Measurements from ENCODE around the gene EHMT1.
"Not testable (repeated sequence)": the region's sequence is repeated elsewhere in the genome, so short reads cannot be mapped to it uniquely, and the experiment has no call there.

EHMT1 gene

DNA sequence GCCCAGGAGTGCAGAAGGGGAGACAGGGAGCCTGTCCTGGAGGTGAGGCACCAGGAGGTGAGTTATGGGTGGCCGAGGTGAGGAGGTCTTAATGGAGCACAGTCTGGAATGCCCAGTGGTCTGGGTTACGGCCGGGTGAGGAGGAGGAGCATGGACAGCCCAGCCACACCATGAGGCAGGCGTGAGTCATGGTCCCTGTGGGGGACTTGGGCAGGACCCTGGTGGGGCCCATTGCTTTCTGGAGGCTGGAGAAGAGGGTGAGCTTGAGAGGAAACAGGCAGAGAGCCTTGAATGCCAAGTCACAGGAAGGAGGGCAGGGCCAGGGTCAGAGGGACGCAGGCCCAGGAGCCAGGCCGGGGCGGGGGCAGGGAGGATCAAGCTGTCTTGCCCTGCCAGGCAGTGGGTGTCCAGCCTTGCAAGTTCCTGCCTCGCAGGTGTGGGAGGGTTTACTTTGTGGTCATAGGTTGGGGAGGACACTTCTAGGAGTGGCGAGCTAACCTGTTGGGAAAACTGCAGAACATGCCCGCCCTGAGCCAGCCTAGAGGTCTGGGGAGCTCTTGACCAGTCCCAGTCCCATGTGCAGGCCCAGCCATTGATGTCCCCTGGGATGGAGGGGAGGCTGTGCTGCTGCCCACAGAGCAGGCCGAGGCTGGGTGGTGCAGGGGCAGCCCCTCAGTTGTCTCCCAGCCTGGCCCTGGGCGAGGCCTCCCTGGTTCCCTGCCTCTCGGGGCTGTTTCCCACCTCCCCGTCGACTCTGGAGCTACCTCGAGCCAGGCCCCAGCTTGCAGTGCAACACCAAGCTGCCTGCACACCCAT is 261.6 kb downstream of the EHMT1 start:
- TF ChIP-seq CTCF (IDR thresholded peaks at IDR 0.05; ENCODE audit: unreplicated experiment in 3 of 3) = no peak
- Mint-ChIP-seq H3K27me3 (ENCODE audit: low read depth) (peaks cover 36% of the 10 kb centered on the region), H3K4me1 (no peaks in the 10 kb centered on the region), H3K27ac (no peak overlapping the region), H3K36me3 (ENCODE audit: low read depth) (no peaks in the 10 kb centered on the region), H3K9me3 (peaks cover 2% of the 10 kb centered on the region), H3K4me3 (no peak overlapping the region)

- no peaks in the 10 kb centered on the region for H3K36me3 Mint-ChIP-seq (ENCODE audit: low read depth)
- H3K9me3 Mint-ChIP-seq = peaks cover 2% of the 10 kb centered on the region
- no peaks in the 10 kb centered on the region for H3K4me1 Mint-ChIP-seq
- H3K27ac Mint-ChIP-seq = no peak overlapping the region
- H3K27me3 Mint-ChIP-seq (ENCODE audit: low read depth) = peaks cover 29% of the 10 kb centered on the region
- no peak for TF ChIP-seq CTCF (IDR thresholded peaks at IDR 0.05; ENCODE audit: unreplicated experiment in 3 of 3)
- no peak overlapping the region for H3K4me3 Mint-ChIP-seq
These were observed 262.2 kb downstream of the EHMT1 start for GRCh38 chr9:137880976-137881530.

- TF ChIP-seq CTCF (IDR thresholded peaks at IDR 0.05; ENCODE audit: unreplicated experiment in 3 of 3) = no peak
- Mint-ChIP-seq H3K36me3 (ENCODE audit: low read depth) (no peaks in the 10 kb centered on the region), H3K4me3 (no peak overlapping the region), H3K27me3 (ENCODE audit: low read depth) (peaks cover 25% of the 10 kb centered on the region), H3K4me1 (no peaks in the 10 kb centered on the region), H3K27ac (no peak overlapping the region), H3K9me3 (no peaks in the 10 kb centered on the region)
These were observed 263.0 kb downstream of the EHMT1 start for GRCh38 chr9:137881591-137882505.

DNA sequence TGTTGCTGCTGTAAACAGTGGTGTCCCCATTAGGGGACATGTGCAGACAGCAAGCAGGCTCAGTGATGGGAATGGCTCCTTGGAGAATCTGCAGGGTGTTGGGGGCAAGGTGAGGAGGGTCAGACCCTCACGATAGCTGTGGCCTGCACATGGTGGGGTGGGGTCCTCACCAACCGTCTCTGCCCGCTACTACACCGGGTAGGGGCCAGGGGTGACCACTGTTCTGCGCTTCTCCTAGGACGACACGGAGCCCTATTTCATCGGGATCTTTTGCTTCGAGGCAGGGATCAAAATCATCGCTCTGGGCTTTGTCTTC is 263.7 kb downstream of the EHMT1 start:
- Mint-ChIP-seq H3K27ac (no peak overlapping the region), H3K4me3 (no peak overlapping the region), H3K36me3 (ENCODE audit: low read depth) (no peaks in the 10 kb centered on the region), H3K27me3 (ENCODE audit: low read depth) (peaks cover 23% of the 10 kb centered on the region), H3K9me3 (no peaks in the 10 kb centered on the region), H3K4me1 (no peaks in the 10 kb centered on the region)
- no peak for TF ChIP-seq CTCF (IDR thresholded peaks at IDR 0.05; ENCODE audit: unreplicated experiment in 3 of 3)

DNA sequence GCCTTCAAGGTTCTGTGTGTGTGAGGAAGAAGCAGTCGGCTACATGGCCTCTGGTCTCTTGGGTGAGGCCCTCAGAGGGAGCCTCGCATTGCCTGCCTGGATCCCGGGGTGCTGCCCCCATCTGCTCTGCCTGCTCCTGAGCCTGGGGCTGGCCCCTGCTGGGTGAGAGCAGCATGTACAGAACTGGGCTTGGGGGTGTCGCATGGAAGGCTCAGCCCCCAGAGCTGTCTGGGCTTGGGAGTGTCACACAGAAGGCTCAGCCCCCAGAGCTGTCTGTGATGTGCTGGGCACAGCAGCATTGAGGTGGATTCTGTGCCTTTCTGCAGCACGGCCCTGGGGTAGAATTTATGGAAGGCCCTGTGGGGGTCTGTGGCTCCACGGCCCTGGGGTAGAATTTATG is 265.2 kb downstream of the EHMT1 start:
- H3K9me3 Mint-ChIP-seq; H3K27ac Mint-ChIP-seq; H3K4me1 Mint-ChIP-seq; H3K4me3 Mint-ChIP-seq; H3K36me3 Mint-ChIP-seq (ENCODE audit: low read depth): not testable (repeated sequence)
- peaks cover 21% of the 10 kb centered on the region for H3K27me3 Mint-ChIP-seq (ENCODE audit: low read depth)

GRCh38 chr9:137884547-137884946 is 265.7 kb downstream of the EHMT1 start:
- peaks cover 15% of the 10 kb centered on the region for H3K27me3 Mint-ChIP-seq (ENCODE audit: low read depth)
- not testable (repeated sequence) for H3K36me3 Mint-ChIP-seq (ENCODE audit: low read depth); H3K4me3 Mint-ChIP-seq; H3K4me1 Mint-ChIP-seq; H3K27ac Mint-ChIP-seq; H3K9me3 Mint-ChIP-seq

- H3K9me3 Mint-ChIP-seq; H3K27ac Mint-ChIP-seq; H3K4me3 Mint-ChIP-seq; H3K4me1 Mint-ChIP-seq; H3K36me3 Mint-ChIP-seq (ENCODE audit: low read depth): not testable (repeated sequence)
- peaks cover 14% of the 10 kb centered on the region for H3K27me3 Mint-ChIP-seq (ENCODE audit: low read depth)
These were observed 266.3 kb downstream of the EHMT1 start for GRCh38 chr9:137885121-137885520.
